D341Med (cell line): ENCODE measurements around the gene APOL3.
"Not testable (repeated sequence)": the region's sequence is repeated elsewhere in the genome, so short reads cannot be mapped to it uniquely, and the experiment has no call there.

Source experiments
- DNase-seq: peaks from one replicate; pipeline ENCODE4 v3.0.0; 2012; ENCODE audit warnings: low spot score

APOL3 gene

DNA sequence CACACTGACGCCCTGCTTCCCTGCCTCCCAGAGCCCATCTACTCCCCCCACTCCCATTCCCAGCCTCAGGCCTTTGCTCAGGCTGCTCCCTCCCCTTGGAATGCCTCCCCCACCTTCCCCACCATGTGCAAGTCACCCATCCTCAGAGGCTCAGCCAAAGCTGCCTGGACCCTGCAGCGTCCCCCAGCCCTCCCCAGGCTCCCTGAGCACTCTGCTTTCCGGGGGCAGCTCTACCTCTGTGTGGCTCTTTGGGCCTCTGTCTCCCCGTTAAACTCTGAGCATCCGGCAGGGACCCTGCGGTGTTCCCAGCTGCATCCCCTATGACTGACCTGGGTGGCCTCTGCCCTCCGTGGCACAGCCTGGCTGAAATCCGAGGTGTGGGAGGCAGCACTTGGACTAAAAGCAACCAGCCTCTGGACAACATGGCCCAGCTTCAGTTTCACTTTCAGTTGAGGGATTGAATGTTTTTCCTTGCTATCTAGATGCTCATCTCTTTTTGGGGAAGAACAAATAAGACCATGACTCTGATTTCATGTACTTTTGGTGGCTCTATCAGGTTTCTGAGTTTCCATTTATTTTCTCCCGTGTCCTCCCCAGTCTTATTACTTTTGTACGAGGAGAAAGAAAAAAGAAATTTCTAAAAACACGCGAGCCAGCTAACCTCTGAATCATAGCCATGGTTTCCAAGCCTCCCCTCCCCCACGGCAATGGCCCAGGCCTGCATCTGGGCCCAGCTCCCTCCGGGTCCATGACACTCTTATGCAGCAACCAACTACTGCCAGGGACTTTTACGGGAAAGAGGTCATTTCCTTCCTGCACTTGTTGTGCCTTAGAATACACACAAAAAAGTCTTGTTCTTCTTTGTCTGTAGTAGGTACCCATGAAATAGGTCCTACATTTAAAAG, 3.8 kb downstream of the APOL3 start:
- DNase-seq = no peak

DNA sequence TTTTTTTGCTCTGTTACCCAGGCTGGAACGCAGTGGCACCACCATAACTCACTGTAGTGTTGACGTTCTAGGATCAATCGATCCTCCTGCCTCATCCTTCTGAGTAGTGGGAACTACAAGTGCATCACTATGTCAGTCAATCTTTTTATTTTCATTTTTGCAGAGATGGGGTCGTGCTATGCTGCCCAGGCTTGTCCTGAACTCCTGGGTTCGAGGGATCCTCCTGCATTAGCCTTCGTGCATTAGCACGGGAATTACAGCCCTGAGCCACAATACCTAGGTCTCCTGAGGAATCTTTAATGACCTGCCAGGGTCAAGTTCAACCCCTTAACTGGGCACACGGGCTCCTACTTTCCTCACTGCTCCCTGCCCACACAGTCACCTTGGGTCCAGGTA, 4.4 kb downstream of the APOL3 start:
- no peak for DNase-seq

DNA sequence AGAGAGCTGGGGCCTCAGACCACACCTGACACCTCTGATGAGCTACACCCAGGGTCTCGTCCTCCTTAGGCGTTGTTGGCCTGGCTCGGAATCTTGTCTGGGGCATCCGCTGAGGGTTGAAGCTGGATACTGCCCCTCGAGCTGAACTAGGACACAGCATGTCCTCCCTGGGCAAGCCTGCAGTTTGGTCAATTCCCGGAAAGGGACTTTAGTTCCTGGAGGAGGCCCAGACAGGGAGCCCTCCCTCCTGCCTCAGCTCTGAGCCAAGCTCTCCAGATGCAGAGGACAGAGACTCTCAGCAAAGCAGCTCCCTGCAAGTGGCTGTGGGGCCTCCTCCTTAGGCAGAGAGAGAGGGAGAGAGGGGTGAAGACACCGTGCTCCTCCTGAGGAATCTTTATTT, 4.9 kb downstream of the APOL3 start:
- no peak for DNase-seq

DNA sequence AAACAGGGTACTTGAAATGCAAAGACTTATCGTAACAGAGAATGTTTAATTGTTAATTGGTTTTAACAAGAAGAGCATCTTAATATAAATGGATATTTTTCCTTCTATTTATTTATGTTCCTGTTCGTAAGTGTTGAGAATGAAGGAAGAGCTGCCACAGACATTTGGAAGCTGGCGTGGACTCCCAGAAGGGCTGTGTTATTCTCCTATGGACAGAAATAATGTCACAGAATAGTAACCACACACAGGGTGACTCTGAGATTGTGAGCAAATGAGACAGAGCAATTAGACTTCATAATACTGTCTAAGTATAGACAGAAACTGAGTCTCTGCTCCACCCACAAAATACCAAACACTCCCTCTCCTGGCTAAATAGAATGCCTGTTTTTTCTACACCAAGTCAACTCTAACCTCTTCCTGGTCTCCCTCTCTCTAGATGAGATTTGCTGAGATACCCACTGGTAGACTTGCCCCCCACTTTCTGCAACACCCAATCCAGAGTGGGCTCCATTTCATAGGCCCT, 6.1 kb downstream of the APOL3 start:
- DNase-seq = no peak

- DNase-seq = no peak
Measured at GRCh38 chr22:36153501-36154422, 6.8 kb downstream of the APOL3 start.

DNA sequence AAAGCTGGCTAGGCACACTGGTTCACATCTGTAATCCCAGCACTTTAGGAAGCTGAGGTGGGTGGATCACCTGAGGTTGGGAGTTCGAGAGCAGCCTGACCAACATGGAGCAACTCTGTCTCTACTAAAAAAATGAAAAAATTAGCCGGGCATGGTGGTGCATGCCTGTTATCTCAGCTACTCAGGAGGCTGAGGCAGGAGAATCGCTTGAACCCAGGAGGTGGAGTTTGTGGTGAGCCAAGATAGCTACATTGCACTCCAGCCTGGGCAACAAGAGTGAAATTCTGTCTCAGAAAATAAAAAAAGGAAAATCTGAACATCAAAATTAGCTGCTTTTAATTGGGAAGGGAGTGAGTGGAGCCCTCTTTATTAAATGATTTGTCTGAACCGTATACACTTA, 7.7 kb downstream of the APOL3 start:
- DNase-seq = not testable (repeated sequence)

- no peak for DNase-seq
Measured at GRCh38 chr22:36152088-36152487, 8.5 kb downstream of the APOL3 start.

DNA sequence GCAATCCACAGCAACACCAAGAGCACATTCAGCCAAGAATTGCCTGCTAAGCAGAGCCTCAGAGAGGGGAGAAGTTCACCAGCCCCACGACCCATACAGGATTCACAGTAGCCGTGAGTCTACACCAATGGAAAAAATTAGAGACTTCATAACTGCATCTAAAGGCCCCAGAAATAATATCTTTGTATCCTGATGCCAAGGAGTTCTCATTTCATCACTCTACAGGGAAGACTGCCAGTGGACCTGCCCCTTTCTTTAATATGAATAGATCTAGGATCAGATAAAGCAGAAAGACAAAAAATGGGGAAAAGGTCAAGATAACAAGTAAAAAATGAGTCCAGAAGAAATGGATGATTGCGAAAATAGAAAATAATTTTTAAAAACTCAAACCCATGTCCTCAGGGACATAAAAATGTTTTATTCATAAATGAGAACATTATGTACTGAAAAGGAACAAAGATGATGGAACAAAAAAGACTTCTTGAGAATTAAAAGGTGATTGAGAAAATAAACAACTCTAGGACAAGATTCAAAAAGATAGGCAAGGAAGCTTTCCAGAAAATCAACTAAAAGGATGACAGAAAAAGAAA, 9.5 kb downstream of the APOL3 start:
- DNase-seq = no peak

- DNase-seq = no peak
Measured at GRCh38 chr22:36149441-36149840, 11.1 kb downstream of the APOL3 start.

DNA sequence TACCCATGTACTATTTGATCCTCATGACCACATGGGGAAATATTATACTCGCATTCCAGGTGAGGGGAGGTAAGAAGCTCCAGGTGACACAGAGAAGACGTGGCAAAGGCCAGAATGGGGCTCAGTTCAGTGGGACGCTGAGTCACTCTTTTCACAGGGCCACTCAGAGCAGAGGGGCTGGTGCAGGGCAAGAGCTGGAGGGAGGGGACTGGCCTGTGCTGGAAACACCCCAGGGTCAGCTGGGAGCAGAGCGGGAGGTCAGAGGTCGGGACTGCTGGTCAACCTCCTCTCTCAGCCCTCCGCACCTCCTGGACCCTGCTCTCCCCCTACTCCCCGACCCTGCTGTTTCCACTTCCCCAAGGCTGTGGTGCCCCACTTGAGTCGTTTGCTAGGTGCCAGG, 12.1 kb downstream of the APOL3 start:
- no peak for DNase-seq

- DNase-seq = no peak
Measured at GRCh38 chr22:36147196-36147791, 13.3 kb downstream of the APOL3 start.

DNA sequence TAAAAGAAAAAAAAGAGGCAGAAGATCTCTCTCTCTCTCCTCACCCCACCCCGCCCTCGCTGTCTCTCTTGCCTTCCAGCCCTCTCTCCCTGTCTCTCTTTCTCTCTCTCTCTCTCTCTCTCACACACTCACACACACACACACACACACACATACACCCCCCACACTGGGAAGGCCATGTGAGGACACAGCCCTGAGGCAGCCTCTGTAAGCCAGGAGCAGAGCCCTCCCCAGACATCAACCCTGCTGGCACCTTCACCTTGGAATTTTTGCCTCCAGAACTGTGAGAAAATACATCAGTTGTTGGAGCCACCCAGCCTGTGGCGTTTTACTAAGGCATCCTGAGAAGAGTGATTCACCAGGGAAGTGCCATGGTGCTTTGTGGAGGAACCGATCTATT, 14.7 kb downstream of the APOL3 start:
- no peak for DNase-seq

DNA sequence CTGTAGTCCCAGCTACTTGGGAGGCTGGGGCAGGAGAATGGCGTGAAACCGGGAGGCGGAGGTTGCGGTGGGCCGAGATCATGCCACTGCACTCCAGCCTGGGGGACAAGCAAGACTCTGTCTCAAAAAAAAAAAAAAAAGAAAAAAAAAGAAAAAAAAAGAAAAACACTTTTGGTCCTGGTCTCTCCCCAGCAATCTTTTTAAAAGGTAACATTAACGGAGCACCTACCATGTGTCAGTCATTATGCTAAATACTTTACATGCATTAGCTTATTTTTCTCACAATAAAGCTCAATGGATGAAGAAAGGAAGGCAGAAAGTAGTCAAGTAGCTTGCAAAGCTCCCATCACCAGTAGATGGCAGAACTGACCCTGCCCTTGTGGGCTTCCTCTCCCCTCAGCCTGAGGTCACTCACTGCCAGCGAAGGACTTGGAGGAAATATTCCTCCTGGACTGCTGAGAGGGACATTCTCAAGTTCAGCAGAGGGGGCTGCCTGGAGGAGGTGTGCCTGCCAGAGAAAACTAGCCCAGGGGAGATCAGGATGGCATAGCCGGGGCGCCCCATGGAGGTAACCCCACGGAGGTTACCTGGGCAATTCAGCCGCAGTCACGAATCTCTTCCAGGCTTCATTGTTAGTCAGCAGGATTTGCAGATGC, 15.5 kb downstream of the APOL3 start:
- DNase-seq = peak; percentile 52

GRCh38 chr22:36143956-36144355, 16.6 kb downstream of the APOL3 start:
- DNase-seq = no peak

GRCh38 chr22:36143066-36143815, 17.3 kb downstream of the APOL3 start:
- DNase-seq = no peak

GRCh38 chr22:36141481-36141880, 19.1 kb downstream of the APOL3 start:
- no peak for DNase-seq

DNA sequence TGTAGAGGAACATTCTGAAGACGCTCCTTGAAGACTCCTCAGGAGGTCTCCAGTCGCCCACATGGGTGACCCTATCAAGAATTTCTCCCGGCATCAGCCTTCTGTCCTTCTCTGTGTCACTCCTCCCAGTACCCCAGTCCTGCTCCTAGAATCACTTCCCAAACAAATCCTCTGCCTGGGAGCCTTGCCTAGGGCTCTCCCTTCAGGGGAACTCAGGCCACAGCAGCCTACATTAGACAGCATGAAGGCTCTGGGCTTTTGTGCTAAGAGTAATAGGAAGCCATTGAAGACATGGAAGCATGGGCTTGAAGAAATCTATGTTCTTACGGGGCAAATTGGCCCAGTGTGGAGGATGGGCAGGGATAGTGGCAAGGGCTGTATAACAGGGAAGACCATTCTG, 21.8 kb downstream of the APOL3 start:
- not testable (repeated sequence) for DNase-seq

GRCh38 chr22:36136988-36137387, 23.6 kb downstream of the APOL3 start:
- no peak for DNase-seq

- DNase-seq = no peak
Measured at GRCh38 chr22:36136475-36136874, 24.1 kb downstream of the APOL3 start.

DNA sequence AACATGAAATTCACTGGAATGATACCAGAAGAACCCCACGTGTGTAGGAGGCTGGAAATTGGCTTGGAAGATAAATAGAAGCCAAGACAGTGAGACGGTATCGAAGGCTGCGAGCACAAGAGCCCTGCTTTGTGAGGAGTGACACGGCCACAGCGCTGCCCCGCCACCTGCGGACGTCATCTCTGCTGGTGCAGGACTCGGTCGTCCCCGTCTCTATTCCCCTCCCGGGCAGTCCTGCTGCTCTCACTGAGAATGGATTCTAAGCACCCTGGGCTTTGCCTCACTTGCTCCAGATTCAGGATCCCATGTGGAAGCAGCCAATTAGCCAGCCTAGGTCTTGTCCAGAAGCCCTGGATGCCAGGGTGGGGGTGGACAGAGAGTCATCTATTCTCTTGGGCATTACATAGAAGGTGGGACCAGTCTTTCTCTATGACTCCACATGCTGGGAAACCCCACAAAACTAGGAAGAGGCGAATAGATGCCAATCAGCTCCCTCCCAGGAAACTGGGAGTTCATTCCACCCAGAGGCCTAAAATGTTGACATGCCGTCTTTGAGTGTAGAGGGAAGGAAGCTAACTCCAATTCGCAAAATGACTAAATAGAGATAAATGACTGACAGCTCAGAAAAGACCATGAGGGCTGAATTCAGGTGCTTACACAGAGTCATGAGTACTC, 25.1 kb downstream of the APOL3 start:
- DNase-seq = no peak
